ENCODE results near the gene TMEM272.

TMEM272 gene

GRCh38 chr13:51882570-51883225 is 37.7 kb upstream of the TMEM272 start:
- H3K4me3 ChIP-seq (ENCODE audit: control insufficient read depth, low read depth, low read length) = no peak overlapping the region
- TF ChIP-seq CTCF (IDR thresholded peaks at IDR 0.05; ENCODE audit: control insufficient read depth, insufficient read depth, low read depth, low read length, missing control alignments) = no peak
- no peak for DNase-seq (ENCODE audit: low read depth)

- H3K4me3 ChIP-seq (ENCODE audit: control insufficient read depth, low read depth, low read length) = no peak overlapping the region
- no peak for DNase-seq (ENCODE audit: low read depth)
- no peak for TF ChIP-seq CTCF (IDR thresholded peaks at IDR 0.05; ENCODE audit: control insufficient read depth, insufficient read depth, low read depth, low read length, missing control alignments)
Measured at GRCh38 chr13:51881296-51881695, 36.3 kb upstream of the TMEM272 start.

- DNase-seq (ENCODE audit: low read depth) = no peak
- H3K4me3 ChIP-seq (ENCODE audit: control insufficient read depth, low read depth, low read length) = no peak overlapping the region
- TF ChIP-seq CTCF (IDR thresholded peaks at IDR 0.05; ENCODE audit: control insufficient read depth, insufficient read depth, low read depth, low read length, missing control alignments) = no peak
Measured at GRCh38 chr13:51879133-51879532, 34.2 kb upstream of the TMEM272 start.

GRCh38 chr13:51874651-51875050 is 29.7 kb upstream of the TMEM272 start:
- H3K4me3 ChIP-seq (ENCODE audit: control insufficient read depth, low read depth, low read length) = no peak overlapping the region
- no peak for DNase-seq (ENCODE audit: low read depth)
- TF ChIP-seq CTCF (IDR thresholded peaks at IDR 0.05; ENCODE audit: control insufficient read depth, insufficient read depth, low read depth, low read length, missing control alignments) = no peak

- TF ChIP-seq CTCF (IDR thresholded peaks at IDR 0.05; ENCODE audit: control insufficient read depth, insufficient read depth, low read depth, low read length, missing control alignments) = no peak
- no peak for DNase-seq (ENCODE audit: low read depth)
- no peak overlapping the region for H3K4me3 ChIP-seq (ENCODE audit: control insufficient read depth, low read depth, low read length)
Measured at GRCh38 chr13:51873837-51874236, 28.9 kb upstream of the TMEM272 start.

- no peak for TF ChIP-seq CTCF (IDR thresholded peaks at IDR 0.05; ENCODE audit: control insufficient read depth, insufficient read depth, low read depth, low read length, missing control alignments)
- no peak for DNase-seq (ENCODE audit: low read depth)
- no peak overlapping the region for H3K4me3 ChIP-seq (ENCODE audit: control insufficient read depth, low read depth, low read length)
Measured at GRCh38 chr13:51873117-51873798, 28.3 kb upstream of the TMEM272 start.

Measured in AG09309 (cell line).